Neural cell (in vitro differentiated cells): ENCODE measurements around the gene OSCAR. TPM values are rescaled to one million over a fixed set of nuclear protein-coding genes. Genes with fewer than 3 reads are reported as not detected.

Experiments used
- H2AFZ ChIP-seq: fragments of 200-600, 300-800 bp; sonication (generic), shearing (Covaris generic); 2 replicates; pipeline ENCODE4 v1.6.0; 2014; ENCODE audit warnings: low read depth, mild to moderate bottlenecking, antibody characterized with exemption, low read length, moderate library complexity
- H3F3A ChIP-seq: fragments of 200-600 bp; shearing (Covaris generic); 2 replicates; pipeline ENCODE4 v1.6.1; 2016; ENCODE audit warnings: mild to moderate bottlenecking, moderate library complexity, mixed read lengths, antibody characterized with exemption, low read length; ENCODE audit not compliant: insufficient read depth, poor library complexity, severe bottlenecking
- H3K27ac ChIP-seq: fragments of 200-600, 300-800 bp; sonication (generic), shearing (Covaris generic); 2 replicates; pipeline ENCODE4 v1.5.1; 2014; ENCODE audit warnings: mild to moderate bottlenecking, low read length, moderate library complexity
- H3K27me3 ChIP-seq: fragments of 300-800, 200-600 bp; sonication (generic), shearing (Covaris generic); 2 replicates; pipeline ENCODE4 v1.6.0; 2014; ENCODE audit warnings: mild to moderate bottlenecking, low read depth, low read length, moderate library complexity; ENCODE audit not compliant: insufficient read depth
- H3K36me3 ChIP-seq: fragments of 300-800, 200-600 bp; sonication (generic), shearing (Covaris generic); 2 replicates; pipeline ENCODE4 v1.5.1; 2014; ENCODE audit warnings: mild to moderate bottlenecking, antibody characterized with exemption, low read length, moderate library complexity; ENCODE audit not compliant: insufficient read depth
- H3K4me2 ChIP-seq: fragments of 300-800, 200-600 bp; sonication (generic), shearing (Covaris generic); 2 replicates; pipeline ENCODE4 v1.6.0; 2014; ENCODE audit warnings: mild to moderate bottlenecking, low read length
- H3K4me3 ChIP-seq: fragments of 300-800, 200-600 bp; sonication (generic), shearing (Covaris generic); 2 replicates; pipeline ENCODE4 v1.5.1; 2014; ENCODE audit warnings: mild to moderate bottlenecking, low read length, moderate library complexity
- H3K79me2 ChIP-seq: fragments of 200-600 bp; shearing (Covaris generic); replicated peaks from 2 replicates; pipeline ENCODE4 v1.6.0; 2014; ENCODE audit warnings: mild to moderate bottlenecking, low read length, moderate library complexity; ENCODE audit not compliant: insufficient read depth
- H3K9ac ChIP-seq: fragments of 300-800, 200-600 bp; sonication (generic), shearing (Covaris generic); 2 replicates; pipeline ENCODE4 v1.6.1; 2016; ENCODE audit warnings: mild to moderate bottlenecking, low read length, mixed read lengths
- H3K9me2 ChIP-seq: fragments of 200-600 bp; shearing (Covaris generic); 2 replicates; pipeline ENCODE4 v1.6.1; 2016; ENCODE audit warnings: mild to moderate bottlenecking, low read length, mixed read lengths; ENCODE audit not compliant: insufficient read depth
- H3K9me3 ChIP-seq: fragments of 200-600, 300-800 bp; sonication (generic), shearing (Covaris generic); 2 replicates; pipeline ENCODE4 v1.6.1; 2016; ENCODE audit warnings: mild to moderate bottlenecking, mixed run types, low read length, moderate library complexity, mixed read lengths
- H4K20me1 ChIP-seq: fragments of 200-600 bp; shearing (Covaris generic); 2 replicates; pipeline ENCODE4 v1.6.1; 2016; ENCODE audit warnings: mild to moderate bottlenecking, mixed run types; ENCODE audit not compliant: insufficient read depth
- CTCF ChIP-seq: fragments of 450-650 bp; IDR thresholded peaks from 2 replicates; pipeline ENCODE4 v1.5.1; 2014; ENCODE audit warnings: antibody characterized with exemption, mild to moderate bottlenecking, moderate library complexity; ENCODE audit not compliant: poor library complexity, severe bottlenecking
- EP300 ChIP-seq: fragments of 450-650 bp; conservative IDR thresholded peaks from 2 replicates; pipeline ENCODE4 v1.6.1; 2014; ENCODE audit warnings: antibody characterized with exemption, mild to moderate bottlenecking, moderate library complexity; ENCODE audit not compliant: poor library complexity, severe bottlenecking
- EZH2 ChIP-seq: fragments of 200-600, 300-800 bp; shearing (Covaris generic), sonication (generic); IDR thresholded peaks from 2 replicates; pipeline ENCODE4 v1.6.1; 2014; ENCODE audit warnings: antibody characterized with exemption, low read length, borderline replicate concordance, mild to moderate bottlenecking; ENCODE audit not compliant: insufficient read depth, poor library complexity, severe bottlenecking
- MXI1 ChIP-seq: fragments of 450-650 bp; conservative IDR thresholded peaks from 2 replicates; pipeline ENCODE4 v1.6.1; 2014; ENCODE audit warnings: antibody characterized with exemption, mild to moderate bottlenecking; ENCODE audit not compliant: poor library complexity, severe bottlenecking
- POLR2AphosphoS5 ChIP-seq: IDR thresholded peaks from 2 replicates; pipeline ENCODE4 v1.6.1; 2012
- RAD21 ChIP-seq: fragments of 450-650 bp; conservative IDR thresholded peaks from 2 replicates; pipeline ENCODE4 v1.6.1; 2014; ENCODE audit warnings: antibody characterized with exemption, mild to moderate bottlenecking, moderate library complexity
- REST ChIP-seq: IDR thresholded peaks from 2 replicates; pipeline ENCODE4 v1.6.1; 2012; ENCODE audit warnings: borderline replicate concordance
- SMC3 ChIP-seq: fragments of 450-650 bp; conservative IDR thresholded peaks from 2 replicates; pipeline ENCODE4 v1.6.1; 2014; ENCODE audit warnings: antibody characterized with exemption, mild to moderate bottlenecking, moderate library complexity; ENCODE audit not compliant: poor library complexity
- TAF1 ChIP-seq: IDR thresholded peaks from 2 replicates; pipeline ENCODE4 v1.6.1; 2012; ENCODE audit warnings: low read depth
- polyA plus RNA-seq: library from polyadenylated mRNA; depleted of rRNA; stranded (reverse); fragments of >200 nt; gene quantifications from 2 replicates; pipeline ENCODE4 v1.2.3, GENCODE V29; 2014

The OSCAR gene
- polyA plus RNA-seq, 1 donor from 2014 or later, result 0.20 TPM

- TF ChIP-seq MXI1 (no peak), REST (no peak), EZH2 (no peak), SMC3 (no peak), EP300 (no peak), TAF1 (no peak), RAD21 (no peak), CTCF (no peak)
Measured at GRCh38 chr19:54074851-54075250, 25.8 kb downstream of the OSCAR start.

GRCh38 chr19:54073829-54074228, 26.8 kb downstream of the OSCAR start:
- Histone ChIP-seq H3K36me3 (no peaks in the 10 kb centered on the region), H3K9me3 (no peaks in the 10 kb centered on the region), H3K79me2 (no peaks in the 10 kb centered on the region), H3F3A (no peaks in the 10 kb centered on the region), H2AFZ (no peak overlapping the region), H3K27ac (no peak overlapping the region), H3K4me2 (no peak overlapping the region), H3K9ac (no peak overlapping the region), H3K4me3 (no peak overlapping the region), H3K9me2 (no peaks in the 10 kb centered on the region), H4K20me1 (no peaks in the 10 kb centered on the region), H3K27me3 (no peaks in the 10 kb centered on the region)
- TF ChIP-seq REST (no peak), CTCF (no peak), RAD21 (no peak), EP300 (no peak), SMC3 (no peak), TAF1 (no peak), MXI1 (no peak), POLR2AphosphoS5 (no peak), EZH2 (no peak)

More at GRCh38 chr19:54074851-54075250, 25.8 kb downstream of the OSCAR start:
- H3K4me3 ChIP-seq, result no peak overlapping the region
- H2AFZ ChIP-seq, result no peak overlapping the region
- no peak overlapping the region for H3K4me2 ChIP-seq
- H3K27me3 ChIP-seq, result no peaks in the 10 kb centered on the region
- no peaks in the 10 kb centered on the region for H3K9me3 ChIP-seq
- no peaks in the 10 kb centered on the region for H3K79me2 ChIP-seq
- no peak overlapping the region for H3K27ac ChIP-seq
- no peaks in the 10 kb centered on the region for H3K36me3 ChIP-seq
- no peaks in the 10 kb centered on the region for H4K20me1 ChIP-seq
- no peaks in the 10 kb centered on the region for H3K9me2 ChIP-seq
- no peaks in the 10 kb centered on the region for H3F3A ChIP-seq
- H3K9ac ChIP-seq, result no peak overlapping the region
